COLO829 (cell line): ENCODE results near the gene OR56B1.
"Not testable (repeated sequence)": the region's sequence is repeated elsewhere in the genome, so short reads cannot be mapped to it uniquely, and the experiment has no call there.

ENCODE experiments used
- DNase-seq: peaks from one replicate; pipeline ENCODE4 v3.0.0; 2012; ENCODE audit warnings: low spot score

The OR56B1 gene

GRCh38 chr11:5736396-5736795 lies at the start of gene OR56B1:
TSS of gene OR56B1 (plus strand) at chr11:5736448. CDS start at chr11:5736517, 69 bp downstream.
- no peak for DNase-seq

GRCh38 chr11:5688482-5688881 lies 47.8 kb upstream of the OR56B1 start:
- no peak for DNase-seq

GRCh38 chr11:5689551-5689983 lies 46.7 kb upstream of the OR56B1 start, which contains the start of gene TRIM22:
TSS of gene TRIM22 (plus strand) at chr11:5689790. CDS start at chr11:5696233, 6,443 bp downstream.
- no peak for DNase-seq

- no peak for DNase-seq
Observed at GRCh38 chr11:5690216-5690615, 46.0 kb upstream of the OR56B1 start.

GRCh38 chr11:5690736-5691135 lies 45.5 kb upstream of the OR56B1 start:
- no peak for DNase-seq

GRCh38 chr11:5691238-5691963 lies 44.8 kb upstream of the OR56B1 start:
- DNase-seq: not testable (repeated sequence)

- DNase-seq: no peak
Observed at GRCh38 chr11:5691964-5692361, 44.3 kb upstream of the OR56B1 start.

GRCh38 chr11:5694642-5695041 lies 41.6 kb upstream of the OR56B1 start:
- DNase-seq: no peak

GRCh38 chr11:5695580-5695979 lies 40.7 kb upstream of the OR56B1 start:
- DNase-seq: no peak

GRCh38 chr11:5696210-5696609 lies 40.0 kb upstream of the OR56B1 start:
- no peak for DNase-seq

GRCh38 chr11:5698281-5698680 lies 38.0 kb upstream of the OR56B1 start:
- no peak for DNase-seq

- no peak for DNase-seq
Observed at GRCh38 chr11:5700421-5701054, 35.7 kb upstream of the OR56B1 start.

- no peak for DNase-seq
Observed at GRCh38 chr11:5701055-5701577, 35.1 kb upstream of the OR56B1 start.

- no peak for DNase-seq
Observed at GRCh38 chr11:5703741-5704536, 32.3 kb upstream of the OR56B1 start.

- DNase-seq: no peak
Observed at GRCh38 chr11:5705688-5706087, 30.6 kb upstream of the OR56B1 start.

GRCh38 chr11:5712507-5712906 lies 23.7 kb upstream of the OR56B1 start:
- no peak for DNase-seq

- no peak for DNase-seq
Observed at GRCh38 chr11:5713695-5714094, 22.6 kb upstream of the OR56B1 start.

- not testable (repeated sequence) for DNase-seq
Observed at GRCh38 chr11:5716518-5716917, 19.7 kb upstream of the OR56B1 start.

- DNase-seq: no peak
Observed at GRCh38 chr11:5719703-5720495, 16.3 kb upstream of the OR56B1 start.

GRCh38 chr11:5722622-5723021 lies 13.6 kb upstream of the OR56B1 start:
- DNase-seq: no peak

- no peak for DNase-seq
Observed at GRCh38 chr11:5726351-5726750, 9.9 kb upstream of the OR56B1 start.

GRCh38 chr11:5727691-5728090 lies 8.6 kb upstream of the OR56B1 start:
- DNase-seq: no peak
